Liver (tissue), 3 donors: ENCODE data around the gene TWNK.

Experiments
- HNF4A ChIP-seq, 2 donors: conservative IDR thresholded peaks; 2 replicates each; pipeline ENCODE4 v1.6.1; 2016; ENCODE audit warnings: antibody characterized with exemption in 2 of 2, mild to moderate bottlenecking in 2 of 2
- NR2F2 ChIP-seq: IDR thresholded peaks from 2 replicates; pipeline ENCODE4 v1.6.1; 2016; ENCODE audit warnings: antibody characterized with exemption
- TAF1 ChIP-seq: conservative IDR thresholded peaks from 2 replicates; pipeline ENCODE4 v1.6.1; 2016; ENCODE audit warnings: antibody characterized with exemption, mild to moderate bottlenecking
- TF ChIP-seq, protein P1 (sequence below): fragments of 150-350 bp; IDR thresholded peaks from 2 replicates; pipeline ENCODE4 v1.5.1; 2017; ENCODE audit warnings: improper control_type of control experiment, low read depth, low read length; ENCODE audit not compliant: missing input control
- donor health status: healthy.
- donor health status: healthy.

- no peak for TF ChIP-seq NR2F2
- TF ChIP-seq HNF4A (conservative IDR thresholded peaks at IDR 0.05) = no peak
- no peak for TF ChIP-seq TAF1
- TF ChIP-seq, protein P1, sequence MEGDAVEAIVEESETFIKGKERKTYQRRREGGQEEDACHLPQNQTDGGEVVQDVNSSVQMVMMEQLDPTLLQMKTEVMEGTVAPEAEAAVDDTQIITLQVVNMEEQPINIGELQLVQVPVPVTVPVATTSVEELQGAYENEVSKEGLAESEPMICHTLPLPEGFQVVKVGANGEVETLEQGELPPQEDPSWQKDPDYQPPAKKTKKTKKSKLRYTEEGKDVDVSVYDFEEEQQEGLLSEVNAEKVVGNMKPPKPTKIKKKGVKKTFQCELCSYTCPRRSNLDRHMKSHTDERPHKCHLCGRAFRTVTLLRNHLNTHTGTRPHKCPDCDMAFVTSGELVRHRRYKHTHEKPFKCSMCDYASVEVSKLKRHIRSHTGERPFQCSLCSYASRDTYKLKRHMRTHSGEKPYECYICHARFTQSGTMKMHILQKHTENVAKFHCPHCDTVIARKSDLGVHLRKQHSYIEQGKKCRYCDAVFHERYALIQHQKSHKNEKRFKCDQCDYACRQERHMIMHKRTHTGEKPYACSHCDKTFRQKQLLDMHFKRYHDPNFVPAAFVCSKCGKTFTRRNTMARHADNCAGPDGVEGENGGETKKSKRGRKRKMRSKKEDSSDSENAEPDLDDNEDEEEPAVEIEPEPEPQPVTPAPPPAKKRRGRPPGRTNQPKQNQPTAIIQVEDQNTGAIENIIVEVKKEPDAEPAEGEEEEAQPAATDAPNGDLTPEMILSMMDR = no peak
Measured at GRCh38 chr10:101040061-101040460, 52.7 kb downstream of the TWNK start.
